ENCODE data around the gene GRIK4. TPM values are rescaled to one million over a fixed set of nuclear protein-coding genes. Genes with fewer than 3 reads are reported as not detected.

Gene GRIK4
- total RNA-seq, 3 donors from 2014 or later (not counting 1 experiment from before 2014, with no cell fraction given), result 2.2 to 32.3 (median 21.9) TPM

- peaks cover 49% of the 10 kb centered on the region for H3K4me1 ChIP-seq (ENCODE audit: control insufficient read depth, insufficient read depth, low read length)
- no peaks in the 10 kb centered on the region for H3K27me3 Mint-ChIP-seq (ENCODE audit: low read depth in 2 of 2)
- H3K4me3 Mint-ChIP-seq, result peak overlapping the region; percentile 62
- no peak for DNase-seq
- H3K9me3 ChIP-seq (ENCODE audit: control insufficient read depth, insufficient read depth, low read length), result no peaks in the 10 kb centered on the region
- H3K4me1 Mint-ChIP-seq, result peaks cover 74 to 82% of the 10 kb centered on the region in 2 donors
- no peaks in the 10 kb centered on the region for H3K27me3 ChIP-seq (ENCODE audit: control insufficient read depth, insufficient read depth, low read length)
- ATAC-seq, result peak in 1 of 3 donors; percentile 6
- intact Hi-C loops (cut with micrococcal nuclease), result loop anchor here (2.0 kb wide), 2 partner anchors 43 to 53 kb away; no protein-coding TSS in a partner anchor
- H3K27ac ChIP-seq (ENCODE audit: low read length), result peak overlapping the region; percentile 69
- 78% methylated on average over 5 of the region's 5 CpGs for WGBS (ENCODE audit: insufficient coverage)
- no peaks in the 10 kb centered on the region for H3K36me3 ChIP-seq (ENCODE audit: control insufficient read depth, insufficient read depth, low read length)
- H3K27ac Mint-ChIP-seq, result peak overlapping the region; percentile 84 to 90
- no peaks in the 10 kb centered on the region for H3K9me3 Mint-ChIP-seq
- no peak overlapping the region for H3K4me3 ChIP-seq (ENCODE audit: low read length)
- TF ChIP-seq CTCF (IDR thresholded peaks at IDR 0.05), result no peak
- H3K36me3 Mint-ChIP-seq, result peaks cover 8% of the 10 kb centered on the region
These were observed 398.3 kb downstream of the GRIK4 start for GRCh38 chr11:120909676-120910416.

GRCh38 chr11:120911943-120912342 is 400.4 kb downstream of the GRIK4 start:
- Histone ChIP-seq H3K4me3 (ENCODE audit: low read length) (no peak overlapping the region), H3K4me1 (ENCODE audit: control insufficient read depth, insufficient read depth, low read length) (peaks cover 45% of the 10 kb centered on the region), H3K27me3 (ENCODE audit: control insufficient read depth, insufficient read depth, low read length) (no peaks in the 10 kb centered on the region), H3K27ac (ENCODE audit: low read length) (no peak overlapping the region), H3K36me3 (ENCODE audit: control insufficient read depth, insufficient read depth, low read length) (no peaks in the 10 kb centered on the region), H3K9me3 (ENCODE audit: control insufficient read depth, insufficient read depth, low read length) (no peaks in the 10 kb centered on the region)
- DNase-seq (no peak), ATAC-seq (no peak)
- intact Hi-C loops (cut with micrococcal nuclease), result no loop called here
- no peak for TF ChIP-seq CTCF (IDR thresholded peaks at IDR 0.05)
- H3K9me3 Mint-ChIP-seq, result no peaks in the 10 kb centered on the region
- H3K4me1 Mint-ChIP-seq, result peaks cover 58 to 77% of the 10 kb centered on the region in 2 donors
- peaks cover 8% of the 10 kb centered on the region for H3K36me3 Mint-ChIP-seq
- H3K4me3 Mint-ChIP-seq, result no peak overlapping the region
- peak overlapping the region in 1 of 2 donors; percentile 38 for H3K27ac Mint-ChIP-seq
- no peaks in the 10 kb centered on the region for H3K27me3 Mint-ChIP-seq (ENCODE audit: low read depth in 2 of 2)
- WGBS (ENCODE audit: insufficient coverage), result 79% methylated on average over 2 of the region's 3 CpGs

- ATAC-seq (no peak), DNase-seq (no peak)
- H3K9me3 Mint-ChIP-seq, result no peaks in the 10 kb centered on the region
- H3K4me1 Mint-ChIP-seq, result peaks cover 57 to 77% of the 10 kb centered on the region in 2 donors
- H3K4me1 ChIP-seq (ENCODE audit: control insufficient read depth, insufficient read depth, low read length), result peaks cover 41% of the 10 kb centered on the region
- peaks cover 8% of the 10 kb centered on the region for H3K36me3 Mint-ChIP-seq
- 54% methylated on average over 5 of the region's 5 CpGs for WGBS (ENCODE audit: insufficient coverage)
- peak; percentile 24 for TF ChIP-seq CTCF (IDR thresholded peaks at IDR 0.05)
- intact Hi-C loops (cut with micrococcal nuclease), result no loop called here
- no peaks in the 10 kb centered on the region for H3K27me3 Mint-ChIP-seq (ENCODE audit: low read depth in 2 of 2)
- no peaks in the 10 kb centered on the region for H3K27me3 ChIP-seq (ENCODE audit: control insufficient read depth, insufficient read depth, low read length)
- no peak overlapping the region for H3K4me3 Mint-ChIP-seq
- no peak overlapping the region for H3K27ac ChIP-seq (ENCODE audit: low read length)
- H3K36me3 ChIP-seq (ENCODE audit: control insufficient read depth, insufficient read depth, low read length), result no peaks in the 10 kb centered on the region
- H3K4me3 ChIP-seq (ENCODE audit: low read length), result no peak overlapping the region
- no peaks in the 10 kb centered on the region for H3K9me3 ChIP-seq (ENCODE audit: control insufficient read depth, insufficient read depth, low read length)
- H3K27ac Mint-ChIP-seq, result peak overlapping the region in 1 of 2 donors; percentile 38
These were observed 401.0 kb downstream of the GRIK4 start for GRCh38 chr11:120912504-120912903.

All from natural killer cell (primary cell).